Smooth muscle cell (in vitro differentiated cells): ENCODE data around the gene TMCC1. TPM values are rescaled to one million over a fixed set of nuclear protein-coding genes. Genes with fewer than 3 reads are reported as not detected.

Experiments
- DNase-seq: peaks from one replicate; lab custom pipeline; 2025; ENCODE audit not compliant: unreplicated experiment; lab: John Stamatoyannopoulos, UW
- H2AFZ ChIP-seq: fragments of 200-600 bp; sonication (generic); 2 replicates; pipeline ENCODE4 v1.6.0; 2016; ENCODE audit warnings: antibody characterized with exemption, low read depth, mild to moderate bottlenecking
- H3F3A ChIP-seq: fragments of 200-600 bp; sonication (generic); 2 replicates; pipeline ENCODE4 v1.6.0; 2017; ENCODE audit warnings: antibody characterized with exemption, low read depth
- H3K27ac ChIP-seq: fragments of 200-600 bp; sonication (generic); 2 replicates; pipeline ENCODE4 v1.5.1; 2016; ENCODE audit warnings: low read depth, mild to moderate bottlenecking
- H3K27me3 ChIP-seq: fragments of 200-600 bp; sonication (generic); 2 replicates; pipeline ENCODE4 v1.6.1; 2016; ENCODE audit warnings: low read depth, mild to moderate bottlenecking
- H3K36me3 ChIP-seq: fragments of 200-600 bp; sonication (generic); 2 replicates; pipeline ENCODE4 v1.5.1; 2016; ENCODE audit warnings: low read depth
- H3K4me1 ChIP-seq: fragments of 200-600 bp; sonication (generic); 2 replicates; pipeline ENCODE4 v1.5.1; 2016; ENCODE audit warnings: low read depth
- H3K4me2 ChIP-seq: fragments of 200-600 bp; sonication (generic); 2 replicates; pipeline ENCODE4 v1.6.0; 2016; ENCODE audit warnings: mild to moderate bottlenecking
- H3K4me3 ChIP-seq: fragments of 200-600 bp; sonication (generic); 2 replicates; pipeline ENCODE4 v1.5.1; 2016; ENCODE audit warnings: mild to moderate bottlenecking
- H3K79me2 ChIP-seq: fragments of 200-600 bp; sonication (generic); 2 replicates; pipeline ENCODE4 v1.6.0; 2016; ENCODE audit warnings: low read depth, mild to moderate bottlenecking
- H3K9ac ChIP-seq: fragments of 200-600 bp; sonication (generic); 2 replicates; pipeline ENCODE4 v1.6.0; 2016; ENCODE audit warnings: low read depth
- H3K9me3 ChIP-seq: fragments of 200-600 bp; sonication (generic); replicated peaks from 2 replicates; pipeline ENCODE4 v1.5.1; 2016; ENCODE audit warnings: low read depth
- H4K20me1 ChIP-seq: fragments of 200-600 bp; sonication (generic); 2 replicates; pipeline ENCODE4 v1.6.0; 2016; ENCODE audit warnings: low read depth
- CTCF ChIP-seq: fragments of 200-600 bp; sonication (generic); IDR thresholded peaks from 2 replicates; pipeline ENCODE4 v1.5.1; 2017; ENCODE audit warnings: borderline replicate concordance, mild to moderate bottlenecking, antibody characterized with exemption; ENCODE audit not compliant: insufficient read depth, poor library complexity, severe bottlenecking
- WGBS: methylation state at CpG from one replicate; pipeline ENCODE4 v1.1.7; 2016; ENCODE audit warnings: low lambda C conversion rate; 5-methylcytosine and 5-hydroxymethylcytosine counted together
- polyA plus RNA-seq: library from polyadenylated mRNA; unstranded; fragments of >200 nt; fragmentation: Nextera tagmentation; extraction: Ambion mirVana; gene quantifications from 2 replicates; pipeline ENCODE4 v1.2.1, GENCODE V29; 2016
- total RNA-seq: library from RNA; depleted of rRNA; stranded (reverse); fragments of >200 nt; gene quantifications from 2 replicates; pipeline ENCODE4 v1.2.3, GENCODE V29; 2014

The TMCC1 gene
- total and polyA plus RNA-seq, 2 experiments from 2014 or later, result 5.3 to 17.8 TPM

DNA sequence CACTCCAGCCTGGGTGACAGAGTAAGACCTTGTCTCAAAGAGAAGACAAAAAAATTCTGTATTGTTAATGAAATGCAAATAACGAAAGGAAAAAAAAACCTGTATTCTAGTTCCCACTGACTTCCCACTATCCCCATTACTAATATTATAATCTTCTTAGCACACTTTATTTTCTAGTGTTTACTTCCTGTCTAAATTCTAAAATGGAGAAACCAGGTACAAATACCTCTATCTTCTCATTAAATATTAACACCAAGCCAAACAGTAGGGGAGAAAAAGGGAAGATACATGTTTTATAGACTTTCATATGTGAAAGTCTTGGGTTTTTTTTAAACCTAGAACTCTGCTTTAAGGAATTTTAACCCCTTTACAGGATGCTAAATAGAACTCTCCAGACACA, 231.7 kb downstream of the TMCC1 start:
- no peak for DNase-seq
- Histone ChIP-seq H3K79me2 (peaks cover 24% of the 10 kb centered on the region), H3F3A (no peaks in the 10 kb centered on the region), H3K4me2 (no peak overlapping the region), H3K27me3 (no peaks in the 10 kb centered on the region), H3K36me3 (no peaks in the 10 kb centered on the region), H3K9me3 (no peaks in the 10 kb centered on the region), H3K4me3 (no peak overlapping the region), H4K20me1 (peaks cover 22% of the 10 kb centered on the region), H3K4me1 (peaks cover 42% of the 10 kb centered on the region), H2AFZ (no peak overlapping the region), H3K9ac (no peak overlapping the region), H3K27ac (peak overlapping the region; percentile 93)
- TF ChIP-seq CTCF, result no peak
- 100% methylated on average over 1 of the region's 1 CpG for WGBS

DNA sequence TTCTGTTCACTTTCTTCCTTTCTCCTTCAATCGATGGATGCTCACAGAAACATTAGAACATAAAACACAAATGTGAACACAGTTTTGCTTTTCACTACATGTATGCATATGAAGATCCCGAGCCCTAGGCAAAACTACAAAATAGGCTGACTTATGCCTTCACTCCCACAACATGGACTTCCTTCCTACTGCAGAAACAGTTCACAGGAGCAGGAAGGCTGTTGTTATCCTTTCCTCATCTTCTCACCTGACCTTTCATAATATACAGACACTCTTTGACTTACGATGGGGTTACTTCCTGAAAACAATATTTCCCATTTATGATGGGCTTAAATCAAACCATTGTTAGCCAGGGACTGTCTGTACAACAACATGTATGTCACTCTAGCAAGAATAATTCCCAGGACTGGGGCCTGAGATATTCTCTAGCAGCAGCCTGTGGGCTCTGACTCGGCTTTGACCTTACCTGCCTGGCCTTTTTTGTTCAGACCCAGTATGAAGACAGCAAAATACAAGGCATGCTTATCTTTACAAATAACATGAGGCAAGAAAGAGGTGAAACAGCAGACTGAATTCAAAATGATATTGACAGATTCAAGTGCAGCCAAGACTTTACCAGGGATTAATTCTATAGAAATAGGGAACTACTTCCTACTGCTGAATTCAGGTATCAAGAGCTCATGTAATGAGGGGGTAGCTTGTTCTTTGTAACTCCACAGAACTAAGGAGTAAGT, 235.2 kb downstream of the TMCC1 start:
- DNase-seq, result no peak
- Histone ChIP-seq H3K4me2 (no peak overlapping the region), H3K9ac (no peak overlapping the region), H3K27me3 (no peaks in the 10 kb centered on the region), H3F3A (no peaks in the 10 kb centered on the region), H3K4me1 (peaks cover 22% of the 10 kb centered on the region), H3K9me3 (no peaks in the 10 kb centered on the region), H3K79me2 (peaks cover 28% of the 10 kb centered on the region), H2AFZ (no peak overlapping the region), H4K20me1 (peaks cover under 1% of the 10 kb centered on the region), H3K4me3 (no peak overlapping the region), H3K27ac (peak overlapping the region; percentile 3), H3K36me3 (no peaks in the 10 kb centered on the region)
- WGBS, result 86% methylated on average over 4 of the region's 4 CpGs
- TF ChIP-seq CTCF, result no peak

- peaks cover 28% of the 10 kb centered on the region for H3K79me2 ChIP-seq
- H3K36me3 ChIP-seq, result no peaks in the 10 kb centered on the region
- no peaks in the 10 kb centered on the region for H3F3A ChIP-seq
- no peak for DNase-seq
- no peaks in the 10 kb centered on the region for H4K20me1 ChIP-seq
- no peak overlapping the region for H3K4me2 ChIP-seq
- H3K27ac ChIP-seq, result peak overlapping the region; percentile 17
- WGBS, result 94% methylated on average over 2 of the region's 2 CpGs
- no peaks in the 10 kb centered on the region for H3K9me3 ChIP-seq
- peaks cover 14% of the 10 kb centered on the region for H3K4me1 ChIP-seq
- no peak for TF ChIP-seq CTCF
- no peak overlapping the region for H3K9ac ChIP-seq
- no peak overlapping the region for H2AFZ ChIP-seq
- no peak overlapping the region for H3K4me3 ChIP-seq
- H3K27me3 ChIP-seq, result no peaks in the 10 kb centered on the region
Observed at GRCh38 chr3:129657261-129658046, 236.1 kb downstream of the TMCC1 start.
